MM.1S (cell line): ENCODE data around the gene ASCL2.

Source experiments
- CTCF ChIP-seq: fragments of 300-600 bp; sonication (generic); IDR thresholded peaks from 2 replicates; pipeline ENCODE4 v1.5.1; 2016; ENCODE audit warnings: antibody characterized with exemption, low read length, mixed read lengths
- EZH2 ChIP-seq: fragments of 300-600 bp; sonication (generic); optimal IDR thresholded peaks from 2 replicates; pipeline ENCODE3; 2017; ENCODE audit warnings: low read depth, mild to moderate bottlenecking, antibody characterized with exemption, low read length, mixed read lengths
- EZH2phosphoT487 ChIP-seq: fragments of 300-600 bp; sonication (generic); IDR thresholded peaks from 2 replicates; pipeline ENCODE4 v1.6.1; 2018; ENCODE audit warnings: antibody characterized with exemption, low read length

- TF ChIP-seq CTCF (no peak), EZH2phosphoT487 (no peak), EZH2 (no peak)
Measured at GRCh38 chr11:2311353-2312133, 41.2 kb upstream of the ASCL2 start.
